SJSA1 (cell line): Measurements from ENCODE around the gene DPF3. TPM values are rescaled to one million over a fixed set of nuclear protein-coding genes. Genes with fewer than 3 reads are reported as not detected.
"Not testable (repeated sequence)": the region's sequence is repeated elsewhere in the genome, so short reads cannot be mapped to it uniquely, and the experiment has no call there.

Experiments used
- DNase-seq, 2 experiments: peaks; one replicate each; pipeline ENCODE4 v3.0.0-alpha.2; 2015 to 2020; ENCODE audit warnings: low spot score in 2 of 2, low read depth in 1 of 2
- H3K27ac ChIP-seq: fragments of 250-450 bp; sonication (Bioruptor Pico); 2 replicates; pipeline ENCODE4 v1.5.1; 2020; ENCODE audit warnings: mild to moderate bottlenecking, moderate library complexity
- H3K27me3 ChIP-seq: fragments of 250-450 bp; sonication (Bioruptor Pico); replicated peaks from 2 replicates; pipeline ENCODE4 v1.5.1; 2020; ENCODE audit warnings: mild to moderate bottlenecking, moderate library complexity
- H3K36me3 ChIP-seq: fragments of 250-450 bp; sonication (Bioruptor Pico); 2 replicates; pipeline ENCODE4 v1.5.1; 2020; ENCODE audit warnings: mild to moderate bottlenecking
- H3K4me1 ChIP-seq: fragments of 250-450 bp; sonication (Bioruptor Pico); replicated peaks from 2 replicates; pipeline ENCODE4 v1.6.1; 2021; ENCODE audit warnings: mild to moderate bottlenecking
- H3K4me3 ChIP-seq: fragments of 250-450 bp; sonication (Bioruptor Pico); 2 replicates; pipeline ENCODE4 v1.5.1; 2020; ENCODE audit warnings: mild to moderate bottlenecking
- H3K9me3 ChIP-seq: fragments of 250-450 bp; sonication (Bioruptor Pico); replicated peaks from 2 replicates; pipeline ENCODE4 v1.5.1; 2020; ENCODE audit warnings: mild to moderate bottlenecking
- total RNA-seq: library from RNA; depleted of rRNA; stranded (reverse); fragments of >200 nt; shearing (Covaris generic); gene quantifications from 2 replicates; pipeline ENCODE4 v1.2.3, GENCODE V29; 2014

DPF3 gene
- total RNA-seq, 1 experiment from 2014 or later, result 2.1 TPM

DNA sequence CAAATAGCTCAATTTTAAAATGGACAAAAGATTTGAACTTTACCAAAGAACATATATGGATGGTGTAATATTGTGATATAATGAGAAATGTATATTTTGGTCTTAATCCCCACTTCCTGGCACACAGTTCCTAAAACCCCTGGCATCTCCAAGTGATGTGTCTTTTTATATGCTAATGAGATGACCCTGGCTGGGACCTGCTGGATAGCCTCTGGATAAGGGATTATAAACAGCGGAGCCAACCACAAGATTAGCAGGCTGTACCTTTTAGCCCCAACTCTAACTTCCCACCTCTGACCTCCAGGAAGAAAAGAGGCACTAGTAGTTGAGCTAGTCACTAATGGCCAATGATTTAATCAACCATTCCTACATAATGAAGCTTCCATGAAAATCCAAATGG, 130.0 kb downstream of the DPF3 start:
- no peak overlapping the region for H3K4me3 ChIP-seq
- H3K27ac ChIP-seq, result no peak overlapping the region
- DNase-seq, result no peak
- H3K4me1 ChIP-seq, result no peaks in the 10 kb centered on the region
- no peaks in the 10 kb centered on the region for H3K27me3 ChIP-seq
- H3K36me3 ChIP-seq, result no peaks in the 10 kb centered on the region
- H3K9me3 ChIP-seq, result 0 out of 2 replicates have a peak, but pooled peaks cover 4% of the 10 kb centered on the region

DNA sequence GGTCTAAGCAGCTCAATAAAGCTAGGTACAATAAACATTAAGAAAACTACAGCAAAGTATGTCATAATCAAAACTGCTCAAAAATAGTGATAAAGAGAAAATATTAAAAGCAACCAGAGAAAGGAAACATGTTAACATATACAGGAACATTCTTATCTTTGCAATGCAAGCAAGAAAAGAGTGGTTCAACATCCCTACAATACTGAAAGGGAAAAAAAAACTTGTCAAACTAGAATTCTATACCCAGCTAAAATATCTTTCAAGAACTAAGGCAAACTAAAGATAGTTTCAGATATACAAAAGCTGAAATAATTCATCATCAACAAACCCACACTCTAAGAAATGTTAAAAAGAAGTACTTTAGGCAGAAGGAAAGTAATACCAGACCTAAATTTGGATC, 134.2 kb downstream of the DPF3 start:
- DNase-seq, result no peak
- H3K4me1 ChIP-seq, result no peaks in the 10 kb centered on the region
- H3K9me3 ChIP-seq, result peaks cover 2% of the 10 kb centered on the region; the same call in 1 of the 2 replicates
- no peaks in the 10 kb centered on the region for H3K27me3 ChIP-seq
- no peak overlapping the region for H3K4me3 ChIP-seq
- no peaks in the 10 kb centered on the region for H3K36me3 ChIP-seq
- H3K27ac ChIP-seq, result no peak overlapping the region

DNA sequence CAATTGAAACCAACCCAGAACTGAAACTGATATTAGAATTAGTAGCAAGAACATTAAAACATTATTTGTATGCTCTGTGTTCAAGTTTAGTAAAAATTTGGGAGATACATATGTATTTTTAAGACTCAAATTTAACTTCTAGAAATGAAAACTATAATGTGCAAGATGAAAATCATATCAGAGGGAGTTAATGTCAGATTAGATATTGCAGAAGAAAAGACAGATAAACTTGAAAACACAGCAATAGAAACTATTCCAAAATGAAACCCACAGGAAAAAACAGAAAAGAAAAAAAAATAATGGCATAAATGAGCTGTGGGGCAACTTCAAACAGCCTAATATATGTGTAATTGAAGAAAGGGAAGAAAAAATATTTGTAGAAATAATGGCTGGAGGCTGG, 134.9 kb downstream of the DPF3 start:
- H3K27me3 ChIP-seq, result no peaks in the 10 kb centered on the region
- peaks cover 2% of the 10 kb centered on the region; the same call in 1 of the 2 replicates for H3K9me3 ChIP-seq
- no peak for DNase-seq
- no peak overlapping the region for H3K4me3 ChIP-seq
- H3K36me3 ChIP-seq, result no peaks in the 10 kb centered on the region
- no peak overlapping the region for H3K27ac ChIP-seq
- H3K4me1 ChIP-seq, result no peaks in the 10 kb centered on the region

DNA sequence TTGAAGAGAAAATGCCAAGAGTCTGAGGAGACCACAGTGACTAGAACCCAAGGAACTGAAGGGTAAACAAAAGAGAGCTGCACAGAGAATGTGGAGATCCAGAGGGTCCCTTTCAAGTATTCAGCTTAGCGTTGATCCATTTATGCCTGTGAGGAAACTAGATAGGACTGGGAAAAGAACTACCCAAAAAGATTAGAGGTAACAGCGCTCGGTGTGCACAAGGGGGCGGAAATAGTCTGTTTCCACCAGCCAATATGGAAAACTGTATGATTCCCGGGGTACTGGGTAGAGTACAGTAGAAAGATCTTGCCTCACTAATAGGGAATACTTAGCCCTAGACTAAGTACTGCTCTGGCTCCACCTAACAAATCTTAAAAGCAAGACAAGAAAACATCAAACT, 135.5 kb downstream of the DPF3 start:
- H3K27me3 ChIP-seq, result no peaks in the 10 kb centered on the region
- DNase-seq, result no peak
- H3K27ac ChIP-seq, result no peak overlapping the region
- H3K4me1 ChIP-seq, result no peaks in the 10 kb centered on the region
- peaks cover 2% of the 10 kb centered on the region; the same call in 1 of the 2 replicates for H3K9me3 ChIP-seq
- no peak overlapping the region for H3K4me3 ChIP-seq
- no peaks in the 10 kb centered on the region for H3K36me3 ChIP-seq

DNA sequence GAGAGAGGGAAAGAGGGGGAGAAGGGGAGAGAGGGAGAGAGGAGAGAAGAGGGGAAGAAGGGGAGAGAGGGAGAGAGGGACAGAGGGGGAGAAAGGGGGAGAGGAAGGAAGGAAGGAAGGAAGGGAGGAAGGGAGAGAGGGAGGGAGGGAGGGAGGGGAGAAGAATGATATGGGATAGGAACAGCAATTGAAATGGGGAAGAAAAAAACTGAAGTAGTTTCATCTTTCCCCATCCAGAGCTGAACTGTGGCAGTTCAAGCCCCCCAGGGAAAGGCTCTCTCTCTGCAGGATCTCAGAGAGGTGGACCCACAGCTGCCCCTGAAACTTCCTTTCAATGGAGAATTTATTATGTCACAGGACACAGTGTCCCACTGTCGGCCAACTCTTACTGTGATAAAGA, 136.9 kb downstream of the DPF3 start:
- no peak for DNase-seq
- Histone ChIP-seq H3K9me3 (peaks cover 2% of the 10 kb centered on the region; the same call in 1 of the 2 replicates), H3K27me3 (no peaks in the 10 kb centered on the region), H3K4me1 (no peaks in the 10 kb centered on the region), H3K27ac (no peak overlapping the region), H3K4me3 (no peak overlapping the region), H3K36me3 (no peaks in the 10 kb centered on the region)

- H3K4me3 ChIP-seq, result no peak overlapping the region
- no peak for DNase-seq
- H3K4me1 ChIP-seq, result no peaks in the 10 kb centered on the region
- H3K9me3 ChIP-seq, result peaks cover 2% of the 10 kb centered on the region; the same call in 1 of the 2 replicates
- H3K27me3 ChIP-seq, result no peaks in the 10 kb centered on the region
- H3K36me3 ChIP-seq, result no peaks in the 10 kb centered on the region
- no peak overlapping the region for H3K27ac ChIP-seq
Observed at GRCh38 chr14:72755766-72756165, 138.1 kb downstream of the DPF3 start.

DNA sequence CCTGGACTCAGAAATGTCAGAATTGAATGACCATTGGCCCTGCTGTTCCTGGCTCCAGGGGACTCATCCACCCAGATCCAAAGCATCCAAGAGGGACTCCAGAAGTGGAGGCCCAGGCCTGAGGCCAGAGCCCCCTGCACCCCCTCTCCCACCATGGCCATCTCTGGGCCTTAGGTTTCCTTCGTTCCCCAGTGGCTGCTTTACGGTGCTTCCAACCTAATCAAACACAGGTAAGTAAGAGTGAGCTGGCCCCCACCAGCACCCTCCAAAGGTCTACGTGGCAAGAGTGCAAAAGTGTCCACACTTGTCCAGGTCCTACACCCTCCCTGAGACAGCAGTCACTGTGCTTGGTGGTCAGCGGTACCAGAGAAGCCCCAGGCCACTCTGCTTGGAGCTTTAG, 139.0 kb downstream of the DPF3 start:
- Histone ChIP-seq H3K27ac (no peak overlapping the region), H3K27me3 (no peaks in the 10 kb centered on the region), H3K9me3 (peaks cover 2% of the 10 kb centered on the region; the same call in 1 of the 2 replicates), H3K4me3 (no peak overlapping the region), H3K36me3 (no peaks in the 10 kb centered on the region), H3K4me1 (no peaks in the 10 kb centered on the region)
- no peak for DNase-seq

DNA sequence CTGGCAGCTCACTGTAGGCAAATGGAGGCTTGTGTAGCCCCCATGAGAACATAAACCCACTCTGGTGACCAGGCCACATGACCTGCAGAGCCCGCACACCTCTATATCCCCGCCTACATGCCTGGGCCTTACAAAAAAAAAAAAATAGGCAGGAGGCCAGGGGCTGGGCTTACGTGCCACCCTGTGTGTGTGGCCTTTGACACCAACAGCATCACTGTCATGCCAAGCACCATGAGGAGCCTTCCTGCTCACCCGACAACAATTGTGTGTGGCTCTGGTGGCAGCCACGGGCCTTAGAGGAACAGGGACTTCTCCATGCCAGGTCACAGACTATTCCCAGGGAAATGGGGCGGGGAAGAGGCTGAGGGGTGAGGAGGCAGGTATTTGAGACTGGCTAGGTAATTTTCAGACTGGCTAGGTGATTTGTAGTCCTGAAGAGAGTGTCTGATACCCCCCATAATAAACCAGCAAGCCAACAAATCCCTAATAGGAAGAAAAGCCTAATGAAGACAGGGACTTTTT, 140.0 kb downstream of the DPF3 start:
- Histone ChIP-seq H3K9me3 (no peaks in the 10 kb centered on the region; the same call in 1 of the 2 replicates), H3K27ac (no peak overlapping the region), H3K27me3 (no peaks in the 10 kb centered on the region), H3K4me3 (no peak overlapping the region), H3K4me1 (no peaks in the 10 kb centered on the region), H3K36me3 (no peaks in the 10 kb centered on the region)
- DNase-seq, result no peak

- DNase-seq, result no peak
- H3K36me3 ChIP-seq, result no peaks in the 10 kb centered on the region
- H3K4me3 ChIP-seq, result no peak overlapping the region
- H3K9me3 ChIP-seq, result no peaks in the 10 kb centered on the region
- no peak overlapping the region for H3K27ac ChIP-seq
- H3K4me1 ChIP-seq, result no peaks in the 10 kb centered on the region
- H3K27me3 ChIP-seq, result no peaks in the 10 kb centered on the region
Observed at GRCh38 chr14:72753044-72753710, 140.7 kb downstream of the DPF3 start.

GRCh38 chr14:72752034-72752412, 141.9 kb downstream of the DPF3 start:
- H3K27me3 ChIP-seq, result no peaks in the 10 kb centered on the region
- H3K27ac ChIP-seq, result no peak overlapping the region
- DNase-seq, result no peak
- no peaks in the 10 kb centered on the region for H3K9me3 ChIP-seq
- no peak overlapping the region for H3K4me3 ChIP-seq
- H3K36me3 ChIP-seq, result no peaks in the 10 kb centered on the region
- H3K4me1 ChIP-seq, result no peaks in the 10 kb centered on the region

GRCh38 chr14:72751276-72752033, 142.4 kb downstream of the DPF3 start:
- no peaks in the 10 kb centered on the region for H3K36me3 ChIP-seq
- H3K4me3 ChIP-seq, result no peak overlapping the region
- no peak for DNase-seq
- no peak overlapping the region for H3K27ac ChIP-seq
- no peaks in the 10 kb centered on the region for H3K27me3 ChIP-seq
- H3K9me3 ChIP-seq, result no peaks in the 10 kb centered on the region
- H3K4me1 ChIP-seq, result peaks cover 2% of the 10 kb centered on the region

DNA sequence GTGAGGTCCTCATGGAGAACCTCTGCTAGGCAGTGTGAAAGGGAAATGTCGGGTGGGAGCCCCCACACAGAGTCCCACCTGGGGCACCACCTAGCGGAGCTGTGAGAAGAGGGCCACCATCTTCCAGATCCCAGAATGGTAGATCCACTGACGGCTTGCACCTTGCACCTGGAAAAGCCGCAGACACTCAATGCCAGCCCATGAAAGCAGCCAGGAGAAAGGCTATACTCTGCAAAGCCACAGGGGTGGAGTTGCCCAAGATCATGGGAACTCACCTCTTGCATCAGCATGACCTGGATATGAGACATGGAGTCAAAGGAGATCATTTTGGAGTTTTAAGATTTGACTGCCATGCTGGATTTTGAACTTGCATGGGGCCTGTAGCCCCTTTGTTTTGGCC, 145.0 kb downstream of the DPF3 start:
- not testable (repeated sequence) for H3K36me3 ChIP-seq, DNase-seq, H3K4me3 ChIP-seq, H3K9me3 ChIP-seq, H3K27ac ChIP-seq, H3K27me3 ChIP-seq
- peaks cover 12% of the 10 kb centered on the region for H3K4me1 ChIP-seq

DNA sequence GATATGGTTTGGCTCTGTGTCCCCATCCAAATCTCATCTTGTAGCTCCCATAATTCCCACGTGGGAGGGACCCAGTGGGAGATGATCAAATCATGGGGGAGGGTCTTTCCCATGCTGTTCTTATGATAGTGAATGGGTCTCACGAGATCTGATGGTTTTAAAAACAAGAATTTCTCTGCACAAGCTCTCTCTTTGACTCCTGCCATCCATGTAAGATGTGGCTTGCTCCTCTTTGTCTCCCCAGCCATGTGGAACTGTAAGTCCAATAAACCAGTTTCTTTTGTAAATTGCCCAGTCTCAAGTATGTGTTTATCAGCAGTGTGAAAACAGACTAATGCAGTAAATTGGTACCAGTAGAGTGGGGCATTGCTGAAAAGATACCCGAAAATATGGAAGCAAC, 146.2 kb downstream of the DPF3 start:
- H3K4me3 ChIP-seq, result no peak overlapping the region
- H3K9me3 ChIP-seq, result no peaks in the 10 kb centered on the region
- H3K4me1 ChIP-seq, result peaks cover 12% of the 10 kb centered on the region
- H3K36me3 ChIP-seq, result no peaks in the 10 kb centered on the region
- DNase-seq, result no peak
- H3K27ac ChIP-seq, result no peak overlapping the region
- H3K27me3 ChIP-seq, result no peaks in the 10 kb centered on the region
